NCI-H2107 treated with DMSO at 0.1 percent for 48 hours (cell line): ENCODE measurements around the gene CDH13.

ENCODE experiments used
- DNase-seq: peaks from one replicate; lab custom pipeline; 2025; ENCODE audit not compliant: unreplicated experiment; lab: John Stamatoyannopoulos, UW

Gene CDH13

DNA sequence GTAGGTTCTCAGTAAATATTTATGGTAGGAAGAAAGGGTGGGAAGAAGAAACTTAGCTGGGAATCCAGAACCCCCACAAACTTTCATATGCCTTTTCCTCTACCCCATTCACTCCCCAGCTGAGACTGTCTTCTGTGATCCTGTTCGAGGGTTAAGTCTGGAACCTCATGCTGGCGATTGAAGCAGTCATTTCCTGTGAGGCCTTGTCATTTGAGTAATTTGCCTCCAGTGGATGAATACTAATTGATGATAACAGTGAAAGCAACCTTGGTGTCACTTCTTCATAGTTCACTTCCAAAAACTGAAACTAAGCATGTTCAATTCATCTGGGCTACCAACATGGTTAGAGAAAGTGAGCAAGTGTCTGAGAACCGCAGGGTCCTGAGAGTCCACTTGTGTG lies 401.2 kb downstream of the CDH13 start:
- no peak for DNase-seq

DNA sequence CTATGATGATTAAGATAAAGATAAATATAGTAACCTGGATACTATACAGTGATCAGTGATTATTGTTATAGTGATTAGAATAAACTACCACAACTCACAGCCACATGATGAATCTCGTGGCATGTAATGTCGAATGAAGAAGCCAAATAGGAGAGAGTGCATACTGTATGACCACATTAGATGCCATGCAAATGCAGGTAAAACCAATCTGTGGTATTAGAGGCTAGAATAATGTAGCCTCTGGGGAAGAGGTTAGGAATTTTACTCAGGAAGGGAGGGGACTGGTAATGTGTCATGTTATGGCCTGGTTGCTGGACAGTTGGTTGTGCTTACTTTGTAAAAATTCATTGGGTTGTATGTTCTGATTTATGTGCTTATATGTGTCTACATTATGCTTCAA lies 402.7 kb downstream of the CDH13 start:
- no peak for DNase-seq

DNA sequence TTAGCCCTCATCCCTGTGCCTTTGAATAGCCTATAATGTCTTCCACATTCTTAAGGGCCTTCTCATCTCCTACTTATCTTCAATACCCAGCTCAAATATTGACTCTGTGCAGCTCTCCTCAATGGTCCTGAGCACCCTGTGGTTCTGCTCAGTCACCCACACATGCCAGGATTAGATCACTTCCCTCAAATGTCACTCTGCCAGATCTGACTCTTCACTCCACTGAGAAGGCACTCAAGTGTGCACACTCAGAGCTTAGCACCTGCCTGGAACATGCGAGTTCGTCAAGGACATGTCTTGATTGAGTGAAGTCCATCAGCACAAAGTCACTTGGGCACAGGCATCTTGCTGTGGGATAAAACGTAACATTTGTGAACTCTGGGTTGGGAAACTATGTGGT lies 404.8 kb downstream of the CDH13 start:
- DNase-seq: no peak

- DNase-seq: no peak
Measured at GRCh38 chr16:83037102-83037501, 410.3 kb downstream of the CDH13 start.

DNA sequence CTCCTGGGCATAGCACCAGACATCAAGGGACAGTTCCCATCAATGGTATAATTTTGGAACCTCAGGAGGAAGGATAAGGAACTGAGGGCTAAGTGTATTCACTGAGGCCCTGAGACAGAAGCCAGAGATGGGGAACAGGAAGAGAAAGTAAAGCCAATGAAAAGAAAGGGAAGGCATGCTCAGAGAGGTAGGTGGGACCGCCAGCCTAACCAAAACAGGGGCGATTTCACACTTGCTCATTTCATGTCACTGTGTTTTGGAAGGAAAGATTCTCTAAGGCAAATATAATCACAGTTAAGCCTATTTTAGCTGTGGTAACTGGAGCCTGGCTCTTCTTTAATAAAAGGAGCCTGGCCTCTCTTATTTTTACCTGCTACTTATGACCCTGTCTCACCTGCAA lies 411.1 kb downstream of the CDH13 start:
- no peak for DNase-seq

DNA sequence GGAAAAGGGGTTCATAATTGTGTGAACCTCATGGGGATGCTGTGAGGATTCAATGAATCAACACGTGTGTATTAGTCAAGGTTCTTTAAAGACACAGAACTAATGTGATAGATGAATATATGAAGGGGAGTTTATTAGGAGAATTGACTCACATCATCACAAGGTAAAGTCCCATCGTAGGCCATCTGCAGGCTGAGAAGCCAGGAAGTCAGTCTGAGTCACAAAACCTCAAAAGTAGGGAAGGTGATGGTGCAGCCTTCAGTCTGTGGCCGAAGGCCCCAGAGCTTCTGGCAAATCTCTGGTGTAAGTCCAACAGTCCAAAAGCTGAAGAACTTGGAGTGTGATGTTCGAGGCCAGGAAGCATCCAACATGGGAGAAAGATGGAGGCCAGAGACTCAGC lies 413.4 kb downstream of the CDH13 start:
- DNase-seq: no peak

- DNase-seq: no peak
Measured at GRCh38 chr16:83044589-83044988, 417.8 kb downstream of the CDH13 start.

DNA sequence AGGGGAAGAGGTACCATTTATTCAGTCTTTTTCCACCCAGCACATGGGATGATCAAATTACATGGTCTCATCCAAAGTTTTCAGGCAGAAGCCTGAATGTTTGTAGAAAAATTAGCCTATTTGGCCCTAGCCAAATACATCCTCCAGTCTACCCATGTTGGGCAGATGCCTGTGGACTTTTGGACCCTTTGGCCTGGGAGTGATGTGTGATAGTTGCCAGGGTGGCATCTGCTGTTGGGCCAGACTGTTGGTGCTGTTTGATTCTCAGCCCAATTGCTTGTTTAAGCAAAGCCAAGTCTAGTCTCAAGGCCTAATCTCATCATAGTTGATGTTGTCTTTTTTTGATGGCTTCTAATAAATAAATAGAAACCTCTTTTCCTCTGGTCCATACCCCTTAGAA lies 419.0 kb downstream of the CDH13 start:
- DNase-seq: no peak

GRCh38 chr16:83046664-83047063 lies 419.9 kb downstream of the CDH13 start:
- DNase-seq: no peak

GRCh38 chr16:83051451-83051850 lies 424.7 kb downstream of the CDH13 start:
- no peak for DNase-seq

DNA sequence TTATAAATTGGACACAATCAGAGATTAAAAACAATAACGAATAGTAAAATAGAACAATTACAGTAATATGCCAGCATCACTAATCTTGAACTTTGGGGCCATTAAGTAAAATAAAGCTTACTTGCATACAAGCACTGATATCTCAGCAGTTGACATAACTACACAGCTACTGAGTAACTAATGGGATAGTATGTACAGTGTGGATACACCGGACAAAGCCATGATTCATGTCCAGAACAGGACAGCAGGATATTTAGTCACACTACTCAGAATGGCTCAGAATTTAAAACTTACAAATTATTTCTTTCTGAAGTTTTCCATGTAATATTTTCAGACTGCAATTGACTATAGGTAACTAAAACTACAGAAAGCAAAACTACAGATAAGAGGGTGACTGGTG lies 427.5 kb downstream of the CDH13 start:
- no peak for DNase-seq

- DNase-seq: no peak
Measured at GRCh38 chr16:83058376-83058775, 431.6 kb downstream of the CDH13 start.

GRCh38 chr16:83059237-83059636 lies 432.5 kb downstream of the CDH13 start:
- no peak for DNase-seq

GRCh38 chr16:83066011-83066410 lies 439.2 kb downstream of the CDH13 start:
- no peak for DNase-seq

GRCh38 chr16:83066881-83067280 lies 440.1 kb downstream of the CDH13 start:
- no peak for DNase-seq

GRCh38 chr16:83068686-83069085 lies 441.9 kb downstream of the CDH13 start:
- no peak for DNase-seq

DNA sequence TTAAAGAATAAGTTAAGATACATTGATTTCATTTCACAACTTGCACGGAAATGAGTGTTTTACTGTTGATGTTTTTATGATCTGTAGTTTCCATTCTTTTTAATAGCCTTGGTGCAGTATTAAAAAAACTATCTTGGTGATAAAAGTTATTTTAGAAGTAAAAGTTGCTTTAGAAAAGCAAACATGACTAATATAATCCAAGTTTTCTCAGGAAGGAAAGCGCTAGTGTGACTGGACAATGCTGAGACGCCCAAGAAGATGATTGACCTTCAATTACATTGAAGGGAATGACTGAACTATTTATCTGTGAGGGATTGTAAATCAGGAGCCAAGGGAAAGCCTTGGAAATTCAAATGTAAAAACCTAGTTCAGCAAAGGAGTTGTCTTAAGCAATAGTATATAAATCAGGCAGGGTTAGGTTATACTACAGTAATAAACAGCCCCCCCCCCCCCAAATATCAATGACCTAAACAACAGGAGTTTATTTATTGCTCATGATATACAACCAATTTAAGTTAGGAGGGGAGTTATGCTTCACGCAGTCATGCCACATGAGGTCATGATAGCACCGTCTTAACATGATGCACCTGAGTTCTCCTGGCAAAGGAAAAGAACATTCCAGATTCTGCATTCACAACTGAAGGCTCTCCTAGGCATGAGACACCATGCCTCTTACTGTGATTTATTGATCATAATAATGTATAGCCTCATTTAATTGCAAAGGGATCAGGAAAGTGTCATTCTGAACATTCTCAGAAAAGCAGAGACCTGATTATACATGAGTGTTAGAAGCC lies 443.8 kb downstream of the CDH13 start:
- no peak for DNase-seq

GRCh38 chr16:83075956-83076355 lies 449.2 kb downstream of the CDH13 start:
- DNase-seq: no peak

DNA sequence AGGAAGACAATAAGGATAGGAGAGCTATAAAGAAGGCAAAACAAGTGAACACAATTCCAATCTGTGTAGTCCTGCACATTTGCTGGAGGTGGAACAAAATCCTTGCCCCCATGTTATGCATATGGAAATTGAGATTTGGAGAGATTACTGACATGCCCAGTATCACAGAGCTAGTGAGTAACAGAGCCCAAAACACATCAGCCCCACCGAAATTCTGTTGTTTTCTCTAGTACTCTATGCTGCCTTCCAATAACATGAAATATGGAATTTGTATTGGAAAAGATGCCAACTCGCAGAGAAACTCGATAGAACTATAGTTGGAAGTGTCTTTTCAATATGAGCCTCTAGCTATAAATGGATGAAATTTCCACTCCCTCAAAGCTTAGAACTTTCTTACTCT lies 456.6 kb downstream of the CDH13 start:
- DNase-seq: no peak

DNA sequence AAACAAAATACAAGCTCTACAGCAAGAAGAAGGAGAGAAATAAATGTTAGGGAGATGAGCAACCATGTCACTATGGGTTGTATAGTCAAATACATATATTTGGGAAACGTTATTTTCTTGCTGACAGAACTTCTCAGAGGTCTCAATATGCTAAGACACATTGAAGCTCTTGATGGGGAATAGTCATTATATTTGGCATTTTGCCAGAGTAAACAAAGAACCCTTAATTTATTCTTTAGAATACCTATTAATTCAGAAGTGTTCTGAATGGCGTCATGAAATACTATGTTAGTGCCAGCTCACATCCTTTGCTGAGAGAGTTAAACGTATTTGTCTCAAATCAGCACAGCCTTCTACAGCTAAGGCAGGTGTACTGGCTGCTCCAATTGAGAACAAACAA lies 458.9 kb downstream of the CDH13 start:
- no peak for DNase-seq

DNA sequence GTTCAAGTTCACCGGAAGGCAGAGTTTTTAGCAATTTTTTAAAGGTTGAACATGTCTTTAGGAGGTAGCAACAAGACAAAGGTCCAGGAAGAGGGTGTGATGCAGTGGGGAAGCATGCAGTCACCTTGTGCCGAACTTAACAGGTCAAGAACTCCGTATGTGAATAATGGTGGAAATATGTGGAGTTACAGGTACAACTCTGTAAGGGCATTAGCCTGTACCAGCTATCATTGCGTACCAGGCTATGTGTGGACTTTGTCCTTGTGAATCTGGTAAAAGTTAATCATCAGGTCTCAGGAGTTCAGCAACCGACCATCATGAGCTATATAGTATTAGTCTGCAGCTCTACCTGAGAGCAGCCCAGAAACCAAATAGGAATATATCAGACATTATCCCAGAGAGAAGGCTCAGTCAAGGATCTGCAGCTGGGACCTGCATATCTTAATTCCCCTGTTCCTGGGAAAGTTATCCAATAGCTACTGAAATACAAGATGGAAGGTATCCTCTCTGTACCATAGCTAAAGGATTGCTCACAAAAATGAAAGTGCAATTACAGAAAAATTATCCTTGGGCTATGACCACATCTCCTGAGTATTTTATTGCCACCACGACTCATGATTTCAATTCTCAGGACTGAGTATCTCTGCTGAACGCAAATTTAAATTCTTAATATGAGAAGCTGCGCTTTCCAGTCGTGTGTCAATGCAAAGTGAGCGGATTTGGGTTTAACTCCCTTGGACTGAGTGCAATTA lies 469.3 kb downstream of the CDH13 start:
- DNase-seq: no peak

DNA sequence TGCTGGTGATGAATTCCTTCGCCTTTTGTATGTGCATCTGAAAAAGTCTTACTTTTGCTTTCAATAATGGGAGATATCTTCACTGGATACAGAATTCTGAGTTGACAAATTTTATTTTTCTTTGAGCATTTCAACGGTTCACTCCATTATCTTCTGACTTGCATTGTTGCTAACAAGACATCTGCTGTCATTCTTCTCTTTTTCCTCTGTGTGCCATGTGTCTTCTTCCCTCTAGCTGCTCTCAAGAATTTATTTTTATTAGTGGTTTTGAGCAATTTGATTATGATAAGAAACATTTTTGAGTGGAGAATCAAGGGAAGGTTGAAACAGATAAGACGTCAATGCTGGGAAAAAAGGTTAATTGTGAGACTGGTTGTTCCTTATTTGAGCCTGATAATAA lies 471.8 kb downstream of the CDH13 start:
- DNase-seq: no peak

DNA sequence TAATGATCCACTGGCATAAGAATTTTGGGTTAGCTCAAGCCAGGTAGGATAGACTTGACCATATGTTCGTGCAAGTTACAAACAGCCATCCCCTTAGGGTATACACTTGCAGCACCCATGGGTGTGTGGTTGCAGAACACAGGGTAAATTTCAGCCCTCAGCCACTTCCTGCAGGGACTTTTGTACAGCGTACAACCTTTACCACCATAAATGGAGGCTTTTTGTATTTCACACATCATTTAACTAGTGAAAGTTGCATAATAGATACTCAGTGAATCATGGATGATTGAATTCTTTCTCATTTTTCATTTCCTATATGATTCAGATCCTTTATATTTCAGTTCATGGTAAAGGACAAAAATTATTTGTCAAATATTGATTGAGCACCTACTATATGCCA lies 473.9 kb downstream of the CDH13 start:
- DNase-seq: no peak
